Measurements from ENCODE around the gene NR2C2AP. TPM values are rescaled to one million over a fixed set of nuclear protein-coding genes. Genes with fewer than 3 reads are reported as not detected.

Gene NR2C2AP
- total RNA-seq, 1 experiment from 2014 or later, result 45.3 TPM

- Histone ChIP-seq H3K4me3 (ENCODE audit: low read depth, low read length, poor library complexity, severe bottlenecking) (no peak overlapping the region), H3K27me3 (replicated peaks; ENCODE audit: insufficient read depth, low read depth, low read length, poor library complexity) (peaks cover 26% of the 10 kb centered on the region), H3K9me3 (ENCODE audit: low read depth, low read length, poor library complexity, severe bottlenecking) (no peaks in the 10 kb centered on the region), H3K4me1 (ENCODE audit: insufficient read depth, low read length, poor library complexity, severe bottlenecking) (peaks cover 5% of the 10 kb centered on the region), H3K36me3 (ENCODE audit: insufficient read depth, low read length, poor library complexity, severe bottlenecking) (no peaks in the 10 kb centered on the region), H3K27ac (ENCODE audit: low read depth, low read length, poor library complexity, severe bottlenecking) (no peak overlapping the region)
- intact Hi-C loops (cut with micrococcal nuclease; ENCODE audit: unreplicated experiment), result no loop called here
- TF ChIP-seq CTCF (conservative IDR thresholded peaks at IDR 0.05; ENCODE audit: low read depth, low read length) (no peak), EZH2 (IDR thresholded peaks at IDR 0.05; ENCODE audit: borderline replicate concordance, low read depth, low read length, poor library complexity, severe bottlenecking) (no peak)
- DNase-seq (ENCODE audit: low spot score), result no peak
- no TSS peak for BruUV-seq (replicated peaks)
- ChIA-PET POLR2A (ENCODE audit: low non-redundant PET) (no interaction called here), CTCF (no interaction called here)
Observed at GRCh38 chr19:19209372-19209771, 6.2 kb upstream of the NR2C2AP start.

GRCh38 chr19:19207637-19208572, 4.7 kb upstream of the NR2C2AP start:
- H3K36me3 ChIP-seq (ENCODE audit: insufficient read depth, low read length, poor library complexity, severe bottlenecking), result no peaks in the 10 kb centered on the region
- peaks cover 19% of the 10 kb centered on the region for H3K27me3 ChIP-seq (replicated peaks; ENCODE audit: insufficient read depth, low read depth, low read length, poor library complexity)
- ChIA-PET CTCF (no interaction called here), POLR2A (ENCODE audit: low non-redundant PET) (no interaction called here)
- no peak overlapping the region for H3K27ac ChIP-seq (ENCODE audit: low read depth, low read length, poor library complexity, severe bottlenecking)
- H3K4me1 ChIP-seq (ENCODE audit: insufficient read depth, low read length, poor library complexity, severe bottlenecking), result no peaks in the 10 kb centered on the region
- no peaks in the 10 kb centered on the region for H3K9me3 ChIP-seq (ENCODE audit: low read depth, low read length, poor library complexity, severe bottlenecking)
- BruUV-seq (replicated peaks), result no TSS peak
- no peak for TF ChIP-seq CTCF (conservative IDR thresholded peaks at IDR 0.05; ENCODE audit: low read depth, low read length)
- TF ChIP-seq EZH2 (IDR thresholded peaks at IDR 0.05; ENCODE audit: borderline replicate concordance, low read depth, low read length, poor library complexity, severe bottlenecking), result no peak
- intact Hi-C loops (cut with micrococcal nuclease; ENCODE audit: unreplicated experiment), result no loop called here
- H3K4me3 ChIP-seq (ENCODE audit: low read depth, low read length, poor library complexity, severe bottlenecking), result no peak overlapping the region
- DNase-seq (ENCODE audit: low spot score), result no peak

GRCh38 chr19:19206938-19207337, 3.7 kb upstream of the NR2C2AP start:
- TF ChIP-seq EZH2 (IDR thresholded peaks at IDR 0.05; ENCODE audit: borderline replicate concordance, low read depth, low read length, poor library complexity, severe bottlenecking), result no peak
- no peak for TF ChIP-seq CTCF (conservative IDR thresholded peaks at IDR 0.05; ENCODE audit: low read depth, low read length)
- H3K4me3 ChIP-seq (ENCODE audit: low read depth, low read length, poor library complexity, severe bottlenecking), result no peak overlapping the region
- CTCF ChIA-PET, result no interaction called here
- H3K4me1 ChIP-seq (ENCODE audit: insufficient read depth, low read length, poor library complexity, severe bottlenecking), result peaks cover 9% of the 10 kb centered on the region
- H3K27me3 ChIP-seq (replicated peaks; ENCODE audit: insufficient read depth, low read depth, low read length, poor library complexity), result peaks cover 9% of the 10 kb centered on the region
- POLR2A ChIA-PET (ENCODE audit: low non-redundant PET), result no interaction called here
- no peak for DNase-seq (ENCODE audit: low spot score)
- no peaks in the 10 kb centered on the region for H3K9me3 ChIP-seq (ENCODE audit: low read depth, low read length, poor library complexity, severe bottlenecking)
- no peaks in the 10 kb centered on the region for H3K36me3 ChIP-seq (ENCODE audit: insufficient read depth, low read length, poor library complexity, severe bottlenecking)
- H3K27ac ChIP-seq (ENCODE audit: low read depth, low read length, poor library complexity, severe bottlenecking), result no peak overlapping the region
- intact Hi-C loops (cut with micrococcal nuclease; ENCODE audit: unreplicated experiment), result no loop called here
- no TSS peak for BruUV-seq (replicated peaks)
